IMR-90 (cell line): ENCODE measurements around the gene NUP98. TPM values are rescaled to one million over a fixed set of nuclear protein-coding genes. Genes with fewer than 3 reads are reported as not detected.

Source experiments
- ATAC-seq: fragments of 200-7000 bp; cut with Tn5 transposase; 2 replicates; pipeline ENCODE4 v1.9.1; 2020; ENCODE audit warnings: low read depth, mild to moderate bottlenecking, moderate library complexity
- BruUV-seq: library from RNA; stranded (reverse); fragments of 400-500 nt; replicated peaks from 2 replicates; lab custom pipeline; 2021; lab: Mats Ljungman, UMichigan
- CTCF ChIA-PET: fragments of 300-600 bp; formaldehyde crosslinking; extraction: SDS; loops from one replicate; lab custom pipeline; 2021; ENCODE audit warnings: antibody characterized with exemption; lab: Yijun Ruan, JAX
- POLR2A ChIA-PET: fragments of 300-600 bp; sonication (Branson Sonifier 250); formaldehyde crosslinking; loops from one replicate; lab custom pipeline; 2022; ENCODE audit warnings: antibody characterized with exemption; ENCODE audit not compliant: unreplicated experiment; lab: Charles Lee
- DNase-seq: peaks from one replicate; pipeline ENCODE4 v3.0.0; 2013
- H2AFZ ChIP-seq: replicated peaks from 2 replicates; pipeline ENCODE3; 2013; ENCODE audit warnings: low read length, mild to moderate bottlenecking; ENCODE audit not compliant: poor library complexity
- H2AK5ac ChIP-seq: 2 replicates; pipeline ENCODE4 v1.6.1; 2013; ENCODE audit warnings: low read depth, low read length, inconsistent platforms
- H2AK9ac ChIP-seq: replicated peaks from 2 replicates; pipeline ENCODE3; 2013; ENCODE audit warnings: mild to moderate bottlenecking, low read depth, low read length, moderate library complexity; ENCODE audit not compliant: poor library complexity
- H2BK120ac ChIP-seq: 2 replicates; pipeline ENCODE4 v1.6.1; 2013; ENCODE audit warnings: low read depth, low read length, inconsistent platforms
- H2BK15ac ChIP-seq: 3 replicates; pipeline ENCODE4 v1.6.1; 2013; ENCODE audit warnings: low read depth, low read length, inconsistent platforms
- H2BK20ac ChIP-seq: 2 replicates; pipeline ENCODE4 v1.6.1; 2013; ENCODE audit warnings: low read depth, mild to moderate bottlenecking, inconsistent platforms, low read length, moderate library complexity
- H2BK5ac ChIP-seq: 2 replicates; pipeline ENCODE4 v1.6.1; 2013; ENCODE audit warnings: mild to moderate bottlenecking, low read depth, low read length, inconsistent platforms; ENCODE audit not compliant: poor library complexity, severe bottlenecking
- H3K14ac ChIP-seq: replicated peaks from 2 replicates; pipeline ENCODE4 v1.6.1; 2013; ENCODE audit warnings: low read depth, low read length, inconsistent platforms
- H3K18ac ChIP-seq: 2 replicates; pipeline ENCODE4 v1.6.1; 2013; ENCODE audit warnings: low read depth, low read length, control low read depth
- H3K23ac ChIP-seq: 2 replicates; pipeline ENCODE4 v1.6.1; 2013; ENCODE audit warnings: low read depth, low read length, inconsistent platforms
- H3K27ac ChIP-seq: 2 replicates; pipeline ENCODE4 v1.5.1; 2013; ENCODE audit warnings: mild to moderate bottlenecking, control low read depth, low read length; ENCODE audit not compliant: insufficient read depth
- H3K27me3 ChIP-seq: 2 replicates; pipeline ENCODE4 v1.6.1; 2013; ENCODE audit warnings: low read length; ENCODE audit not compliant: control insufficient read depth, insufficient read depth
- H3K36me3 ChIP-seq: 2 replicates; pipeline ENCODE4 v1.6.1; 2013; ENCODE audit warnings: low read length, mixed read lengths; ENCODE audit not compliant: control insufficient read depth, insufficient read depth
- H3K4ac ChIP-seq: 2 replicates; pipeline ENCODE4 v1.6.1; 2013; ENCODE audit warnings: low read depth, low read length, inconsistent platforms
- H3K4me1 ChIP-seq: 2 replicates; pipeline ENCODE4 v1.6.1; 2013; ENCODE audit warnings: low read length, mixed read lengths; ENCODE audit not compliant: control insufficient read depth, insufficient read depth
- H3K4me2 ChIP-seq: 2 replicates; pipeline ENCODE4 v1.6.1; 2013; ENCODE audit warnings: low read depth, mild to moderate bottlenecking, control low read depth, low read length, moderate library complexity
- H3K4me3 ChIP-seq: 2 replicates; pipeline ENCODE4 v1.5.1; 2013; ENCODE audit warnings: low read depth, mild to moderate bottlenecking, control low read depth, low read length, moderate library complexity; ENCODE audit not compliant: insufficient read depth
- H3K56ac ChIP-seq: 2 replicates; pipeline ENCODE4 v1.6.1; 2013; ENCODE audit warnings: low read length, inconsistent platforms; ENCODE audit not compliant: insufficient read depth; ENCODE audit errors: extremely low read depth
- H3K79me1 ChIP-seq, 2 experiments: 2 replicates each; pipeline ENCODE4 v1.6.1; 2013; ENCODE audit warnings: low read length in 2 of 2, inconsistent platforms in 1 of 2, low read depth in 1 of 2
- H3K9ac ChIP-seq: 2 replicates; pipeline ENCODE4 v1.6.1; 2013; ENCODE audit warnings: low read depth, low read length, control low read depth
- H3K9me1 ChIP-seq: 2 replicates; pipeline ENCODE4 v1.6.1; 2013; ENCODE audit warnings: low read length, inconsistent platforms; ENCODE audit not compliant: insufficient read depth
- H3K9me3 ChIP-seq: 2 replicates; pipeline ENCODE4 v1.6.1; 2013; ENCODE audit warnings: low read length; ENCODE audit not compliant: control insufficient read depth, insufficient read depth
- H4K20me1 ChIP-seq: 2 replicates; pipeline ENCODE4 v1.6.1; 2013; ENCODE audit warnings: low read length, inconsistent platforms; ENCODE audit not compliant: insufficient read depth
- H4K5ac ChIP-seq: 2 replicates; pipeline ENCODE4 v1.6.1; 2013; ENCODE audit warnings: mild to moderate bottlenecking, low read depth, low read length, control low read depth
- H4K8ac ChIP-seq, 2 experiments: 2 replicates each; pipeline ENCODE4 v1.6.1; 2013; ENCODE audit warnings: low read depth in 2 of 2, low read length in 2 of 2, control low read depth in 1 of 2, inconsistent platforms in 1 of 2
- H4K91ac ChIP-seq: 2 replicates; pipeline ENCODE4 v1.6.1; 2013; ENCODE audit warnings: low read depth, low read length, inconsistent platforms; ENCODE audit not compliant: insufficient read depth
- BHLHE40 ChIP-seq: fragments of 150-350 bp; IDR thresholded peaks from 2 replicates; pipeline ENCODE4 v1.6.1; 2016; ENCODE audit warnings: mild to moderate bottlenecking, low read depth, low read length
- CEBPB ChIP-seq: IDR thresholded peaks from 2 replicates; pipeline ENCODE4 v1.6.1; 2012; ENCODE audit warnings: low read depth, low read length, improper control_type of control experiment
- NFE2L2 ChIP-seq: fragments of 150-350 bp; IDR thresholded peaks from 2 replicates; pipeline ENCODE4 v1.6.1; 2016; ENCODE audit warnings: low read depth, mild to moderate bottlenecking, low read length
- POLR2A ChIP-seq: IDR thresholded peaks from 2 replicates; pipeline ENCODE4 v1.6.1; 2012; ENCODE audit warnings: mild to moderate bottlenecking, low read depth, low read length
- RAD21 ChIP-seq: IDR thresholded peaks from 2 replicates; pipeline ENCODE4 v1.6.1; 2012; ENCODE audit warnings: low read length, improper control_type of control experiment
- RCOR1 ChIP-seq: IDR thresholded peaks from 2 replicates; pipeline ENCODE4 v1.6.1; 2012; ENCODE audit warnings: mild to moderate bottlenecking, low read length, improper control_type of control experiment; ENCODE audit not compliant: insufficient replicate concordance
- RFX5 ChIP-seq: IDR thresholded peaks from 2 replicates; pipeline ENCODE4 v1.8.0; 2012; ENCODE audit warnings: low read depth, mild to moderate bottlenecking, low read length, moderate library complexity
- SMC3 ChIP-seq: fragments of 150-350 bp; IDR thresholded peaks from 2 replicates; pipeline ENCODE4 v1.6.1; 2016; ENCODE audit warnings: low read depth, mild to moderate bottlenecking, antibody characterized with exemption, low read length, moderate library complexity
- WGBS, 2 experiments: methylation state at CpG; one replicate each; pipeline versions ENCODE4 v1.1.5 to v1.1.7; 2013; ENCODE audit warnings: missing lambda C conversion rate in 2 of 2; ENCODE audit not compliant: insufficient read length in 1 of 2; ENCODE audit errors: extremely low coverage in 2 of 2; 5-methylcytosine and 5-hydroxymethylcytosine counted together
- dilution Hi-C: fragments of 300-500 bp; cut with HindIII; formaldehyde crosslinking; loops from one replicate; pipeline ENCODE4 v1.14.3; 2018; ENCODE audit warnings: low sequenced_read_pairs; ENCODE audit not compliant: unreplicated experiment
- in situ Hi-C: fragments of 300-500 bp; cut with MboI; formaldehyde crosslinking; loops from 3 replicates; pipeline ENCODE4 v1.14.3; 2019; ENCODE audit warnings: low sequenced_read_pairs, inconsistent platforms, mixed read lengths
- intact Hi-C: fragments of 100-400 bp; cut with micrococcal nuclease; formaldehyde crosslinking; loops from 2 replicates; pipeline ENCODE4 v1.10.0; 2022
- polyA plus RNA-seq, 3 experiments: library from polyadenylated mRNA; depleted of rRNA; stranded (reverse); fragments of >200 nt; gene quantifications; 2 replicates each; pipeline ENCODE4 v1.2.3, GENCODE V29; 2012; ENCODE audit warnings: low replicate concordance in 1 of 3
- total RNA-seq: library from RNA; depleted of rRNA; stranded (reverse); fragments of >200 nt; gene quantifications from 2 replicates; pipeline ENCODE4 v1.2.3, GENCODE V29; 2012
- TF ChIP-seq, protein P1 (sequence below): fragments of 150-350 bp; IDR thresholded peaks from 2 replicates; pipeline ENCODE4 v1.6.1; 2016; ENCODE audit warnings: low read depth, mild to moderate bottlenecking, low read length, moderate library complexity, borderline replicate concordance
- TF ChIP-seq, protein P2 (sequence below): fragments of 150-350 bp; IDR thresholded peaks from 2 replicates; pipeline ENCODE4 v1.6.1; 2017; ENCODE audit warnings: mild to moderate bottlenecking, antibody characterized with exemption, low read length, low read depth

Gene NUP98
- total and polyA plus RNA-seq, 2 of the 4 experiments (the other 2 are of a cell fraction) = 103 to 138 TPM

DNA sequence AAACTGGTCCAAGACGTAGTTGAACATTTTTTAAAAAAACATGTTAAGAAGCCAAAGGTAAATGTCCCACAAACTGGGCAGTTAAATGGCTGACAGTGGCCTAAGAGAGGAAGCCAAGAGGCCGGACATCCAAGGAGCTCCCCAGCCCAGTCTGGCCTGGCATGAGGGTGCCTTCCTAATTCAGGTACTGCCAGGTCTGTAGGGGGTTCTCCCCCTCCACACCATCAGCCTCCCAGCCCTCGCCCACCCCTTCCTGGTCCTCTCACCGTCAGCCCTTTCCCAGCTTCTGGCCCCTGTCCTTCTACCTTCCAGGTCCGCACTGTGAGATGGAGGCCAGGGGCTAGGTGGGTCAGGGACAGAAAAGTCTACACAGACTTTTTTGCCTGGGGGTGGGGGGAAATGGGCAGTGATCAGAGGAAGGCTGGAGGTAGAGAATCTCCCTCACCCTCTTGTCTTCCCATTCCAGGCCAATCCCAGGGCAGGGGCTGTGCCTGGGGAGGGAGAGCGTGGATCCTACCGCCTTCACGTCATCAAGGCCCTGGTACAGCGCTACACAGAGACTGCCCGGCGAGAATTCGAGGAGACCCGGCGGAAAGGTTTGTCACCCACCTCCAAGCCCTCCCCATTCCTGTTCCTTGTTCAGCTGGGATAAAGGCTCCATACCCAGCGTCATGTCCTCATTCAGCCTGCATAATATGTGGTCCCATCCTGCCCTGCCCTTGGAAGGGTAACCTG is 161.5 kb downstream of the NUP98 start:
- no peaks in the 10 kb centered on the region for H3K4me1 ChIP-seq
- no peak overlapping the region for H3K27ac ChIP-seq
- DNase-seq = no peak
- no peaks in the 10 kb centered on the region for H3K9me3 ChIP-seq
- in situ Hi-C loops (no loop called here), dilution Hi-C loops (no loop called here), intact Hi-C loops (no loop called here)
- no peak overlapping the region for H2BK20ac ChIP-seq
- no peaks in the 10 kb centered on the region for H3K36me3 ChIP-seq
- H3K56ac ChIP-seq = no peak overlapping the region
- no peaks in the 10 kb centered on the region for H3K9me1 ChIP-seq
- no peak overlapping the region for H3K14ac ChIP-seq
- H4K5ac ChIP-seq = no peak overlapping the region
- no peak for TF ChIP-seq RCOR1
- no peak for TF ChIP-seq SMC3
- TF ChIP-seq, protein P1, sequence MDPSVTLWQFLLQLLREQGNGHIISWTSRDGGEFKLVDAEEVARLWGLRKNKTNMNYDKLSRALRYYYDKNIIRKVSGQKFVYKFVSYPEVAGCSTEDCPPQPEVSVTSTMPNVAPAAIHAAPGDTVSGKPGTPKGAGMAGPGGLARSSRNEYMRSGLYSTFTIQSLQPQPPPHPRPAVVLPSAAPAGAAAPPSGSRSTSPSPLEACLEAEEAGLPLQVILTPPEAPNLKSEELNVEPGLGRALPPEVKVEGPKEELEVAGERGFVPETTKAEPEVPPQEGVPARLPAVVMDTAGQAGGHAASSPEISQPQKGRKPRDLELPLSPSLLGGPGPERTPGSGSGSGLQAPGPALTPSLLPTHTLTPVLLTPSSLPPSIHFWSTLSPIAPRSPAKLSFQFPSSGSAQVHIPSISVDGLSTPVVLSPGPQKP = no peak
- TF ChIP-seq, protein P2, sequence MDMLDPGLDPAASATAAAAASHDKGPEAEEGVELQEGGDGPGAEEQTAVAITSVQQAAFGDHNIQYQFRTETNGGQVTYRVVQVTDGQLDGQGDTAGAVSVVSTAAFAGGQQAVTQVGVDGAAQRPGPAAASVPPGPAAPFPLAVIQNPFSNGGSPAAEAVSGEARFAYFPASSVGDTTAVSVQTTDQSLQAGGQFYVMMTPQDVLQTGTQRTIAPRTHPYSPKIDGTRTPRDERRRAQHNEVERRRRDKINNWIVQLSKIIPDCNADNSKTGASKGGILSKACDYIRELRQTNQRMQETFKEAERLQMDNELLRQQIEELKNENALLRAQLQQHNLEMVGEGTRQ = no peak
- no peak for TF ChIP-seq NFE2L2
- TF ChIP-seq RFX5 = no peak
- no peak for TF ChIP-seq CEBPB
- TF ChIP-seq BHLHE40 = no peak
- TF ChIP-seq RAD21 = no peak
- no peak for TF ChIP-seq POLR2A
- H3K27me3 ChIP-seq = peaks cover 44% of the 10 kb centered on the region
- no peak overlapping the region for H4K8ac ChIP-seq
- H3K4me3 ChIP-seq = no peak overlapping the region
- H2BK120ac ChIP-seq = no peak overlapping the region
- H3K9ac ChIP-seq = no peak overlapping the region
- H3K79me1 ChIP-seq = no peaks in the 10 kb centered on the region
- H2AFZ ChIP-seq = no peak overlapping the region
- H3K18ac ChIP-seq = no peak overlapping the region
- no peak overlapping the region for H2AK9ac ChIP-seq
- WGBS, 2 experiments = 71% methylated on average over 7 of the region's 15 CpGs; no CpG with 5 or more reads in 1 of the 2 experiments
- H4K20me1 ChIP-seq = no peaks in the 10 kb centered on the region
- H3K4ac ChIP-seq = no peak overlapping the region
- BruUV-seq = no TSS peak
- H2BK15ac ChIP-seq = no peak overlapping the region
- H4K91ac ChIP-seq = no peak overlapping the region
- ATAC-seq = no peak
- H2BK5ac ChIP-seq = no peak overlapping the region
- POLR2A ChIA-PET = no interaction called here
- H3K23ac ChIP-seq = no peak overlapping the region
- no peak overlapping the region for H3K4me2 ChIP-seq
- CTCF ChIA-PET = no interaction called here
- no peak overlapping the region for H2AK5ac ChIP-seq
